Effector CD8-positive, alpha-beta T cell (primary cell): ENCODE data around the gene PYY.
"Not testable (repeated sequence)": the region's sequence is repeated elsewhere in the genome, so short reads cannot be mapped to it uniquely, and the experiment has no call there.

ENCODE experiments used
- DNase-seq: peaks from one replicate; lab custom pipeline; 2025; lab: John Stamatoyannopoulos, UW

Gene PYY

DNA sequence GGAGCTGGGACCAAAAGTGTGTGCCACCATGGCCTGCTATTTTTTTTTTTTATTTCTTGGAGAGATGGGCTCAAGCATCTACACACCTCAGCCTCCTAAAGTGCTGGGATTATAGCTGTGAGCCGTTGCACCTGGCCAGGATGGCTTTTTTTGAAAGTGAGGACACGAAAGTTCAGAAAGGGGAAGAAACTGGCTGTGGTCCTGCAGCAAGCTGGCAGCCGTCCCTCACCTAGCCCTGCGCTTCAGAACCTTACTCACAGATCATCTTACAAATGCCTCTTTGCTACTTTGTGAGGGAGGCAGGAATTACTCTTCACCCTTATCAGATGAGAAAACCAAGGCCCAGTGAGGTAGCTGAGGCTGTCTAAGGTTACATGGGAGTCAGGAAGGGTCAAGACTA is 7.0 kb downstream of the PYY start:
- DNase-seq: no peak

DNA sequence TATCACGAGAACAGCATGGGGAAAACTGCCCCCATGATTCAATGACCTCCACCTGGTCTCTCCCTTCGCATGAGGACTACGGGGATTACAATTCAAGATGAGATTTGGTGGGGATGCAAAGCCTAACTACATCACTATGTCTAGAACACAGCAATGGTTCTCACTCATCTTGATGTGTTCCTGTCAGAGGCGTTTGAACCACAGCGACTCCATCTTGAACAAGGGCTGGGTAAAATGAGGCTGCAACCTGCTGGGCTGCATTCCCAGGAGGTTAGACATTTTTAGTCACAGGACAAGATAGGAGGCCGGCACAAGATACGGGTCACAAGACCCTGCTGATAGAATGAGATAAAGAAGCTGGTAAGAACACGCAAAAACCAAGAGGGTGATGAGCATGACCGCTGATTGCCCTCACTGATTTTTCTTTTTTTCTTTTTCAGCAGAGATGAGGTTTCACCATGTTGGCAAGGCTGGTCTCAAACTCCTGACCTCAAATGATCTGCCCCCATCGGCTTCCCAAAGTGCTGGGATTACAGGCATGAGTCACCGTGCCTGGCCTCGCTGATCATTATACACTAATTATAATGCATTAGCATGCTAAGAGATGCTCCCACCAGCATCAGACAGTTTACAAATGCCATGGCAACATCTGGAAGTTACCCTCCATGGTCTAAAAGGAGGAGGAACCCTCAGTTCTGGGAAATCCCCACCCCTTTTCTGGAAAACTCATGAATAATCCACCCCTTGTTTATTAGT is 8.5 kb downstream of the PYY start:
- no peak for DNase-seq

DNA sequence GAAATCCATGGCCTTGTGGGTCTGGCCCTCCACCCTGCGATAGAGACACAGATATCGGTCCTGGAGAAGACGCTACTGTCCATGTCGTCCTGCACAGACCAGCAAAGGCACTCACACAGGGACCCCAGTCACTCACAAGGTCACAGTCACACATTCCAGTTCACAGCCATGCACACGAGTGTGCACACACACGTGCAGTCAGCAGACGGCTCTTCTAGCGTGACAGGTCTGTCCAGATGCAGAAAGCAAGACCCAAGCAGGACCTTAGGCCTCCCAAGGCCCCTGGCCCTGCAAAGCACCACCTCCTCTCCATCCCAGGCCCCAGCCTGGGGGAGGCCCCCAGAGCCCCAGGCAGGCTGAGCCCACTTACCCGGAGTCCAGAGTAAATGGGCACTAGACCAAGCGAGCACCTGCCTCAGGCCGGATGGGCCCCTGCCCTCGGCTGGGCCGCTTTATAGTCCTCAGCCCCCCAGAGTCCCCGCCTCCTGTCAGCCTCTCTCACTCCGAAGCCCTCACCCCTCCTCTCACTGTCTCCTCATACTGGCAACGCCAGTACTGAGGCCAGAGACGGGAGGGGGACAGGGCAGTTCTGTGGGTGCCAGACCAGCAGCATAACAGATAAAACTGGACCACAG is 11.6 kb downstream of the PYY start, which contains the start of gene PPY:
Gene PPY, minus strand, starts transcription at position 426 of the 635 bp plus-strand sequence. CDS start 822 bp downstream, outside the sequence.
- no peak for DNase-seq

DNA sequence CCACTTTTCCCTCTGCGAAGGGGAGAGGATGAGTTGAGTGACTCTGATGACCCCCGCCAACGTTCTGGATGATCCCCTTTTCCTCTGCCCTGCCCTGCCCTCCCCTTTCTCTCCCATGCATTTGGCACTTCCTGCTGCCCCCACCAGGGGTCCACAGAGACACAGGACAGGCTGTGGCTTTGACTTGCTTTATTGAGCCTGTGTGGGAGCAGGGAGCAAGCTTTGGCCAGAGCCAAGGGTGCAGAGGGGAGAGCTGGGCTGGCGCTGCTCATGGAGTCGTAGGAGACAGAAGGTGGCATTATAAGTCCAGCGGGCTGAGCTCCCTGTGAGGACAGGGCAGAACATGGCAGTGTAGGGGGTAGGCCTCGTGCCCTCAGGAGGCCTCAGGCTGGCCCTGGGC is 13.1 kb downstream of the PYY start:
- DNase-seq: no peak

DNA sequence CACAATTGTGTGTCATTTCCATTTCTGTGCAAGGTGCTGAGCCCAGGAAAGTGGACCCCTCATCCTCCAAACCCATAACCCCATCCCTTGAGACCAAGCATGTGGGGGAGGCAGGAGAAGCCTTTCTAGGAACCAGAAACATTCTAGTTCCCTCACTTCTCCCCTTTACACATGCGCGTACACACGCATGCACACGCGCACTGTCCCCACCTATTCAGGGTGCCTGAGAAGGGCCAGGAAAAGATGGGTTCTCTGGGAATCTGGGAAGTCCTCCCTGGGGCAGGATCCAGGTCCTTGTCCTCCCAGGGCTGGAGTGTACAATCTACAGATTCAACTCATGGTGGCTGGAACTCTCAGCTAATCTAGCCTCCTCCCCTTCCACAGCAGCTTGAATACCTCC is 13.9 kb downstream of the PYY start:
- DNase-seq: no peak

DNA sequence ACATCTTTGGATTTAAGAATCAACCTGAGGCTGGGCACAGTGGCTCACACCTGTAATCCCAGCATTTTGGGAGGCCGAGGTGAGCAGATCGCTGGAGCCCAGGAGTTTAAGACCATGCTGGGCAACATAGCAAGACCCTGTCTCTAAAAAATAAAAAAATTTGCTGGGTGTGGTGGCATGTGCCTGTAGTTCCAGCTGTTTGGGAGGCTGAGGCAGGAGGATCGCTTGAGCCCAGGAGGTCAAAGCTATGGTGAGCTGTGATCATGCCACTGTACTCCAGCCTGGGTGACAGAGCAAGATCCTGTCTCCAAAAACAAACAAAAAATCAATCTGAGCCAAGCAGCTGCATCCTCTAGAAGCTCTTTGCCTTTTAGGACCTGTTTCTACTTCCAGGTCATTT is 14.3 kb downstream of the PYY start:
- DNase-seq: not testable (repeated sequence)

DNA sequence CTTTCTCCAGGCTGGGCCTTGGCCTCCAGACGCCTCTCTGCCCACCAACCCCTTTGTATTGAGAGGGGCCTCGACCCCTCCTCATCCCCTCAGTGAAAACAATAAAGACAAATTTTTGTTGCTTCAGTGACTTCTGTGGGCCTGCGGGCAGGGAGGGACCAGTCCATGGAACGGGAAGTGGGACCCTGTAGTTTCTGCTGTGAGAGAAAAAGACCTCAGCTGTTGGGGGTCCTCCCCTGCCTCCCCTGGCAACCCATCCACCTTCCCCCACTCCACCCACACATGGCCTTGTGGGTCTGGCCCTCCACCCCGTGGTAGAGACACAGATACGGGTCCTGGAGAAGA is 14.9 kb downstream of the PYY start:
- no peak for DNase-seq

DNA sequence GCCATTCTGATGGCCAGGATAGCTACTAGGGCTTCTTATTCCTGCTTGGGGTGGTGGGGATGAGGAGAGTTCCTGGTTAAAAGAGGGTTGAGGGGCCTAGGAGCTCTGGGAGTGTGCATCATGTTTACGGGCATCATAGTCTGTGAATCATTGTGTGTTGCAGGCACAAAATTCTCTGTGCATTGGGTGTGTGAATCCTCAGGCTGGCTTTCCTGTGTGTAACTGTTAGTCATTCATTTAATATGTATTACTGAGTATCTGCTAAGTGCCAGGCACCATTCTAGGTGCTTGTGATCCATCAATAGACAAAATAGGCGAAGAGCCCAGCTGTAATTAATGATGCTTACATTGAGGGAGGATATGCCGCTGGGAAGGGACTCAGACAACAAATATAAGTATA is 17.3 kb downstream of the PYY start:
- DNase-seq: no peak

DNA sequence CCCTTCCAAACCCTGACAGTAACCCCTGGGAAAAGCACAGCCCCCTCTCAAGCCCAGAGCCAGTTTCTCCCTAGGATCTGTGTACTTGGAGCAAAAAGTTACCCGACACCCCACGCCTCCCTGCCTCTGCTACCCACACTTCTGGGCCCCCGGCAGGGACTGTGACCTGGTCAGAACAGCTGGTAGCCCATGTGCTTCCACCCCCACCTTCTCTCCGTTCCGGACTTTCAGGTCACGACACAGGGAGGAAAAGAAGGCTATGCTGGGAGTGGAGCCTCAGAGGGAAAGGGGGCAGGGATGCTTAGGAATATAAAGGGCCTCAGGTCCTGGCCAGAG is 17.8 kb downstream of the PYY start:
- no peak for DNase-seq

DNA sequence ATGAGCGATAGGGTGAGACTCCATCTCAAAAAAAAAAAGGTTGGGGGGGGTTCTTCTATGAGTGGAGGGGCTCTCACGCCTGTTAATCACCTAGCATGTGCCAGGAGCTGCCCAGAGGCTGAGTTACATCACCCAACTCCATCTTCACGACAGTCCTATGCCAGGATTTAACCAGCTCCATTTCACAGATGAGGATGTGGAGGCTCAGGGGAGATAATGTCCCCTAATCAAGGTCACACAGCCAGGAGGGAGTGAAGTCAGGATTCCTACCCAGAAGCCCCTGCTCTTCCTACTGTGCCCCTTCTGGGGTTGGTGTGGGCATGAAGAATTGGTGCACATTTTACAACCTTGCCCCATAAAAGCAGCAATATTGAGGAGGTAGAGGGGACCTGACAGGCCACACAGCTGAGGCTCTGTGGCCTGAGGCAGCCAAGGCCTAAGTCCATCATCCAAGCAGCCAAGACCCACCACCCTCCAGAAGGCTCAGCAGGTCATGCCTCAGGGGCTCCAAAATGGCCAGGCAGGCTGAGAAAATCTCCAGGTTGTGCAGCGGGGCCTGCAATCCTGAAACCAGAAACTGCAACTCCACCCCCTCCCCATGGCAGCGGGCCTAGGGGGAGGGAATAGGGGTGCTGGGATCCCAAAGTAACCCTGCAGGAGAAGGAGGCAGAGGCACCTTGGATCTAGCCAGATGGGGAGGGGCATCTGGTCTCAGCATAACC is 18.4 kb downstream of the PYY start:
- DNase-seq: no peak

DNA sequence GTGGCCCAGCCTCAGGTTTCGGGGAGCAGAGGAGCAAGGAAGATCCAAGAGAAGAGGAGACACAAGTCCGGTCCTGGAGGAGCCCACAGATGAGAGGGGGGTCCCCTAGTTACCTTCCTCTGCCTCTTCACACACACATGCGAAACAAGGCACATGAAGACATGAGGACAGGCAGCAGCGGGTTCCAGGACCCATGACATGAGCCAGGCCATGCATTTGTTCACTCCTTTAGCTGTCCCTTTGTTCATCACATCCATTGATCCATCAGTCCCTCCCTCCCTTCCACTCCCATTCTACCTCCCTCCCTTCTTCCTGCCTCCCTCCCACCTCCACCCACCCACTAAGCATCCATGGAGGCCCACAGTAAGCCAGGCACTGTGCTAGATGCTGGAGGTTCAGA is 20.8 kb downstream of the PYY start:
- no peak for DNase-seq

DNA sequence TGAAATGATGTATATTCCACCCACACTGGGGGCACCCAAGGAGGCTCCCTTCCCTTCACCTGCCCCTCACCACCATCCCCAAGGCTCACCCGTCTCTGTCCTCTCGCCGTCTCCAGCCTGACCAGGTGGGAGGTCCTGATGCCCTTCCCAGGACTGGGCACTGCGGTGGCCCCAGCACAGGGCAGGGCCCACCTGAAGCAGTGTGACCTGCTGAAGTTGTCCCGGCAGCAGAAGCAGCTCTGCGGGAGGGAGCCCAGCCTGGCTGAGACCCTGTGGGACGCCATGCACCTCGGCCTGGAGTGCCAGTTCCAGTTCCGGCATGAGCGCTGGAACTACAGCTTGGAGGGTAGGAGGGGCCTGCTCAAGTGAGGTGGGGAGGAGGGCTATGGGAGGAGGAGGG is 21.4 kb downstream of the PYY start:
- DNase-seq: no peak

DNA sequence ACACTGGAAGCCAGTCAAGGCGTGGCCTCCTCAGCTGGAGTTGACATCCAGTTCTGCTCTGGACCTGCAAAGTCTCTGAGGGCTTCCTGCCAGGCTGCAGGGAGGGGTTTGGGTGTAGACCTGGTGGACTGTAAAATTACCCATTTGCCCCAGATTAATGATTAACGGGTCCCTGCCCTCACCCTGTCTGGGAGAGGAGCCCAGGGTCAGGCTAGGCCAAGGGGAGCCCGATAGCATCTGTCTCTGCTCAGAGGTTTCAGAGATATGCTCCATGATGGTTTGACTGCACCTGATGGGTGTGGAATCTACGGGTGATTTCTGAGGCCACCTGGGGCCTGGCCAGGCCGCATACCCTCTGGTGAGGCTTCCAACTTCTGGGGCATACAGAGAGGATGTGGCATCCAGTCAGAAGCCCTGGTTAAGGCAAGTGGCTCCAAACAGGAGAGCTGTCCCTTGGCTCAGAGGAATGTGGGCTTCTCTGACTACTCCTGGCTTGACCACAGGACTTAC is 22.6 kb downstream of the PYY start:
- DNase-seq: no peak

DNA sequence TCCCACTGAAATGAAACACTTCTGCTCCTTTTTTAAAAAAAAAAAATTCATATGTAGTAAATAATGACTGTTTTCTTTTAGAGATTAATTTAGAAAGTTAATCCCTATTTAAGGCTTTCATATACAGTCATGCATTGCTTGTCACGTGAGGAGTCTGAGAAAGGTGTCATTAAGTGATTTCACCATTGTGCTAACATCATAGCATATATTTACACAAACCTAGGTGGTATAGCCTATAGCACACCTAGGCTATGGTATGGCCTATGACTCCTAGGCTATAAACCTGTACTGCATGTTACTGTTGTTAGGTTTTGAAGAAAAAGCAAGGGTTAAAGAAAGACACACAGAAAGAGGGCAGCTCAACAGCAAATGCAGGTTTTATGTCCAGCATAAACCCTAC is 25.1 kb downstream of the PYY start:
- DNase-seq: no peak

DNA sequence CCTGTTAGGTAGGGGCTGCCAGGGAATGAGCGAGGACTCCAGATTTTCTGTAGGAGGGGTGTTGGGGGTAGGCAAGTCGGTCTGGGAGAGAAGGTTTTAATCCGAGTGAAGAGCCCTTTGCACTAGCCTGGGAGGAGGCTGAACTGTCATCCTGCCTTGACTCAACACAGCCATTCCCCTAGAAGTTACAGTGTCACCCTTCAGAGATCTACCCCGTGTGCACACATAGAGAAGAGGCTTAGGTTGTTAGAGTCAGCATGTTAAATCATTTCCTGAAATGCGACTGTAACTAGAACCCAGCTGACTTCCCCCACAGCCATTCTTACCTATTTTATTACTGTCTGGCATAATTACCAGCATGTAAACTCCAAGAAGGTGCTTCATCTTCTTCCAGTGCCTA is 25.8 kb downstream of the PYY start:
- DNase-seq: not testable (repeated sequence)

DNA sequence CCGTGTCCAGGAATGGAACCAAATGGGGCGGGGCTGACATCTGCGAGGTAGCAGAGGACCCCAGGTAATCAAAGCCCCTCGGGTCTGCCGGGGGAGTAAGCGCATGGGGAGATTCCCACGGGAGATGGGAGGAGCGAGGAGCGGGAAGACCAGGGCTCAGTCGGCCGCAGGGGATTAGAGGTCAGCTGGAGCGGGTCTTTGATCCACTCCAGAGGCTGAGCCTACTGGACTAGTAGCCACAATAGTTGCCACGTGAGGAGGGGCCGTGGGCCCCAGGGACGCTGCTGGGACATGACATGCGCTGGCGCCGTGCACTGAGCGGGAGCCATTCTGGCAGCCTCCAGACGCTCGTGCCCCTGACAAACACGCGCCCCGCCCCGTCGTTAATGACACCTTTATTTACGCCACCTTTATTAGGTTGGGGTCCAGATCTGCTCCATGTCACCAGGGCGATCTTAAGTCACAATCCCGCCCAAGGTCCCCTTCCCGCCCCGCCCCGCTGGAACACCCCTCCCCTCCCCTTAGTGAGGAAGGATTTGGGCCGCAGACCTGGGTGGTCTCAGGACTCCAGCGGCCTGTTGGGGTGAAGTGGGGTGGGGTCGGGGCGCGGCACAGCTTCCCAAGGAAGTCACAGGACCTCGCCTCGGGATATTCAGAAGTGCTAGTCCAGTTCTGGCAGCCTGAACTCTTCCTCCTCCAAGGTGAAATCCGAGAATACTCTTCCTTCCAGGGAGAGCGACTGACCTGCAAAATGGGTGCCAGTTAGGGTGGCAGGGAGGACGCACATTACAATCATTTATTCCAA is 26.5 kb downstream of the PYY start:
- no peak for DNase-seq

DNA sequence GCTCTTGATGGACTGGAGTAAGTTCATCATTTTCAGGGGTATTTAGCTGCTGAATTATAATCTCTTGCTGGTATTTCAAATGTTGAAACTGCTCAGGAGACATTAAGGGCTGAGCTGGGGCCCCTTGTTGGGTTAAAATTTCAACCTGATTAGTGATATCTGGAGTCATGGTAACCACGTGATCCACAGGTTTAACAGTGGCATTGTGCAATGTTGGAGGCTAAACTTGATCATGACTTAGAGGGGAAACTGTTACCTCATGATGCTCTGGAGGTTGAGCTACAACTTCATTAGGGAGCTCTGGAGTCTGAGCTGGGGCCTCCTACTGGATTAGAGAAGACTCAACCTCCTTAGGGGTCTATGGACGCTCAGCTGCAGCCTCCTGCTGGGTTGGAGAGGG is 29.2 kb downstream of the PYY start:
- DNase-seq: no peak

DNA sequence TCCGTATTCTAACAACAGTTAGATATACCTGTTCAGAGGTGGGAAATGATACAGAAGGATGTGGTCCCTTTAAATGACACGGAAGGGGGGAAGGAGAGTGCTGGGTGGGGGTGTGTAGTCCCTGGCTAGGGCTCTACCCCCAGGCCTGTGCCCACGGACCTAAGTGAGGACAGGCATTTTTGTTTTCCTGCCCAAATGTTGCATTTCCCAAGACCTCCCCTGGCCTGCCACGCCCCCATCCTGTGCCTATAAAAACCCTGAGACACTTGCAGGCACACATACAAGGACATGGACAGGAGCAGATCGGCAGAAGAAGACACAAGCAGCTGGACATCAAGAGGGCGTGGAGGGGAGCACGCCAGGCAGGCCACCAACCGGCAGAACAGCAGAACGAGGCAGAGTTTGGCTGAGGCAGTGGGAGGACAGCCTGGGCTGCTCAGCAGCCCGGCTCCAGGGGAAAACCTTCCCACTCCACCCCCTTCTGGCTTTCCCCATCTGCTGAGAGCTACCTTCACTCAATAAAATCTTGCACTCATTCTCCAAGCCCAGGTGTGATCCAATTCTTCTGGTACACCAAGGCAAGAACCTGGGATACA is 33.1 kb downstream of the PYY start:
- no peak for DNase-seq

DNA sequence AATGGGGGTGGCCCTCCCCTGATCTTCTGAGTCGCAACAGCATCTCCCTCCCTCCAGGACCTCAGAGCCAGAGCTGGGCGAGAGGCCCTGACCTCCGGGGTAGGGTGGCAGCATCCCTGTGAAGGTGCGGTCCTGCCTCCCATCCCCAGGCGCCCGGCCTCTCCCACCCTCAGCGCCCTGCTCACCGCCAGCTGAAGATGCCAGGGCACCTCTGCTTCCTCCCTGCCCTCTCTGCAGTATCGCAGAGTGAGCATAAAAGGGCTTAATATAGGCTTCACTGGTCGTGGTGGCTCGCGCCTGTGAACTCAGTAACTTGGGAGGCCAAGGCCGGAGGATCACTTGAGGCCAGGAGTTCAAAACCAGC is 35.7 kb downstream of the PYY start:
- no peak for DNase-seq

DNA sequence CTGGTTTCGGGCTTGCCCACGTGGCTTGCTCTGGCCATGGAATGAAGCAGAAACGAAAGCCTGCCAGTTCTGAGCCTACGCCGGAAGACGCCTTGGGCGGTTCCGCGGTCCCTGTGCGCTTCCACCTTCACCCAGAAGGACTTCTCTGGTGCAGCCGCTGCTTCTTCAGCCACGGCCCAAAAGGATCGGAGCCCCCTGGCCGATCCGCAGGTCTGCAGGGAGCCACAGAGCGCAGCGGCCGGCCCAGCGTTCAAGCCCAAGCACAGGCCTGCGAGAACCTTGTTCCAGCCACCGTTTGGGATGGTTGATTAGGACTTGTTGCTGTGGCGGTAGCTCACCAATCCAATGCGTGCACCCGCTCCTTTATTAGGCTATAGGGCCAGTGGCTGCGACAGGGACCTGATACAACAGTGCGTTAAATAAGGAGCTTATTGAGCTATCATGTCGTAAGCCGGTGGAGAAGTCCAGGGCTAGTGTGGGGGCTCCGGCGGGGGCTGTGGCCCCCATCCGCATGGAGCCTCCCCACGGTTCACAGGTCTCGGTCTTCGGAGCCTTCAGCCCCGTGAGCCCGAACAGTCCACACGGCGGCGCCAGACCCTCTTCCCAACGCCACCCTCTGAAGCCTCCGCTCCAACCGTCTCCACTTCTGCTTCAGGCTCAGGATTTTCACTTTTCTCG is 36.3 kb downstream of the PYY start:
- peak; percentile 13 for DNase-seq

DNA sequence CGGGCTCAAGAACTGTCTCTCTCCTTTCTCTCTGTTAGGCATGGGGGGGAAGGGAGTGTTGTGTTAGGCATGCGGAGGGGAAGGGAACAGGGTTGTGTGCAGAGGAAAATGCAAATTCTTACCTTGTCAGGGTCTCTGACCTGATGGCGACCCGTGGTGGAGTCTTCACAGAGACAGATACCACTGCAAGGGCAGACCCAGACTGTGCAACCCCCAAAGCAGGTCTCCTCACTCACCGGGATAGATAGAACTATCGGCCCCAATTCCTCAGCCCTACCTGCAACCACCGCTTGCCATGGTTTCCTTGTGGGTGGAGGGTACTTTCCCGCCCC is 36.8 kb downstream of the PYY start:
- no peak for DNase-seq

DNA sequence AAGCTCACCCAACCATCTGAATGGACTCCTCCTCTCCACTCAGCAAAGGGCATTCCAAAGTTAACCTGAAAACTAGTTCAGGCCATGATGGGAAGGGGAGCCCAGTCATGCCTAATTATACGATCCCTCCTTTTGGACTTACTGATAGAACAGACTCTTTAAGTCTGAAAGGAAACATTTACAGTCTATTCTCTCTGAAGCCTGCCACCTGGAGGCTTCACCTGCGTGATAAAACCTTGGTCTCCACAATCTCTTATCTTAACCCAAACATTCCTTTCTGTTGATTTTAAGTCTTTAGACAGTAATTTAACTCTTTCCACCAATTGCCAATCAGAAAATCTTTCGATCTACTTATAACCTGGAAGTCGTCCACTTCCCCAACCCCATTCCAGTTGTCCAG is 37.4 kb downstream of the PYY start:
- no peak for DNase-seq
